Hindlimb muscle (tissue), 1 donor: Measurements from ENCODE around the gene SEMA4G. TPM values are rescaled to one million over a fixed set of nuclear protein-coding genes. Genes with fewer than 3 reads are reported as not detected.
"Not testable (repeated sequence)": the region's sequence is repeated elsewhere in the genome, so short reads cannot be mapped to it uniquely, and the experiment has no call there.

Experiments used
- DNase-seq: peaks from one replicate; pipeline ENCODE4 v3.0.0-alpha.2; 2013
- polyA plus RNA-seq: library from polyadenylated mRNA; unstranded; fragments of 120-200 nt; gene quantifications from one replicate; pipeline ENCODE4 v1.2.1, GENCODE V29; 2013; ENCODE audit not compliant: insufficient read length

SEMA4G gene
- polyA plus RNA-seq, 1 donor: 7.3 TPM

DNA sequence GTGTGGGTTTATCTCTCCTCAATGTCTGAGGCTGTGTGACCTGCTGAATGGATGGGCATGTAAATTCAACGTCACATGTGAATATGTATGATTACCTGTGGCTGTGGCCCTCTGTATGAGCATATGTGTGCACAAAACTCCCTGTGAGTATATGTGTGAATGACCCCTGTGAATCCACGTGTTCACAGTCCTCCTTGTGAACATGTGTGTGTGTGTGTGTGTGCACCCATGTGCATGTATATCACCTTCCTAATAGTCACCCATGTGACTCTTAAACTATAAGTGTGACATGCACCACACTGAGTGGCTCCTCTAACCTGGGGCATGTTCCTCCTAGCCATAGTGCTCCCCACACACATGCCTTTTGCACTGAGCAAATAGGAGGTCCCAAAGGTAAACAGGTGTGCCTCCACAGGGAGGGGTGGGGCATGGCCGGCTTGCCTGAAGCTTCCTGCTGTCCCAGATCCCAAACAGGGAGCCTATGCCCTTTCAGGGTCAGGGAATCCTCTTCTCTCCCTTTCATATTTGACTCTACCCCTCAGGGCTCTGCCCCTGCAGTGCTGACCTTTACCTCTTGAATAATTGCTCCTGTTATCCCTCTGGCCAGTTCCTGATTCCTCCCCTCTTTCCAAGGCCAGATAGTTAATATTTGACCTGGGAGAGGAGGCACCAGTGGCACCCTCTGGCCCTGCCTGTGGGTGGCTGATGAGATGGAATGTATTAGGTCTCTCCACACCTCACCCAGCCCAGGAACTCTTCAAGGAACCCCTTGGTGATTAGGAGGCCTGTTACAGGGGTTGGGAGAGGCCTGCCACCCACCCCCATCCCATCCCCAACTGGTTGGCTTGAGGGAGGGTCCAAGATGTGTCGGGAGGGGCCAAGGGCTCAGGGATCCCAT, 1.9 kb downstream of the SEMA4G start:
- DNase-seq: no peak

DNA sequence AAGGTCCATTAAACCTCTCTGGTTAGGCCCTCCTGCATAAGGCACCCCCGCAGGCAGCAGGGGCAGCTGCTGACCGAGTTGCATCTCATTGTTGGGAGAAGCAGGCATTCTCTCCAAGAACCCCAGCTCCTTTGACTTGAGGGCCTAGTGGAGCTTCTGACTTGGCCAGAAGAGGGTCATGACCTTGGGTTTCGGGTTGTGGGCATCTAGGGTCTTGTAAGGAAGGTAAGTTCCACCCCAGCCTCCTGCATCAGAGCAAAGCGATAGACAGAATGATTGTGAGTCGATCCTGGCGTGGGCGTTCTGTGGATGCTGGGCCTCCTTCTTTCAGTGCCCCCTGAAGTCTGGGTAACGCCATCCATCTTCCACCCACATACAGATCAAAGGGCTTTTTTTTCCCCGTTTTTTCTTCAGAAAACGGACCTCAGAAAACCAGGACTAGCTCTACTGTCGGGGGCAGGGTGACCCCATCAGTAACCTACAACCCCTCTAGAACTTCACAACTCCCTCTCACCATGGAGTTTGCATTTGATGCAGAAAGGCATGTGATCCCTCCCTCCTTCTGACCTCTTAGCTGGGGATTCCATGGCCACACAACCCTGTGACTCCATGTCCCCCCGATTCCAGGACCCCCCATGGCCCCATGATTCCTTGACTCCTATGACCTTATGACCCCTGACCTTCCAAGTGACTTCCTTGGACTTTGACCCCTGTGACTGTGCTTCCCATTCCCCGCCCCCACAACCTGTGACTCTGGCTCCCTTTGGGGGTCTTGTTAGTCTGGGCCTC, 3.0 kb downstream of the SEMA4G start:
- no peak for DNase-seq

DNA sequence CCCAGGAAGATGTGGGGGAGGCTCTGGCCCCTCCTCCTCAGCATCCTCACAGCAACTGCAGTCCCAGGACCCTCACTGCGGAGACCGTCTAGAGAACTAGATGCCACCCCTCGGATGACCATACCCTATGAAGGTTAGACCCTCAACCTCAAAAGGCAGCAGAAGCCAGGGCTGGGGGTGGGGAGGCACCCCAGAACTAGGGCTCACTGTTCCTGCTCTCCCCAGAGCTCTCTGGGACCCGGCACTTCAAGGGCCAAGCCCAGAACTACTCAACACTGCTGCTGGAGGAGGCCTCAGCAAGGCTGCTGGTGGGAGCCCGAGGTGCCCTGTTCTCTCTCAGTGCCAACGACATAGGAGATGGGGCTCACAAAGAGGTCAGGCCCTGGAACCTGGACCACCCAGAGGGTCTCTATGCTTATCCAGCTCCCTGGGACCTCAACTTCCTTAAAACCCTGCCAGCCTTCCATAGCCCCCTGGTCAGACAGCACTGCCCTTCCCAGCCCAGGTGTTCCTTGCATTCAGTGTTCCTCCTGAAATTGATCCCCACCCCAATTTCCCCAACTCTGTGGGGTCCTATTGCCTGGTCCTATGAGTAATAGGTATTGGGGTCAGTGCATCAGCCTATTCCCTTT, 3.7 kb downstream of the SEMA4G start:
- no peak for DNase-seq

DNA sequence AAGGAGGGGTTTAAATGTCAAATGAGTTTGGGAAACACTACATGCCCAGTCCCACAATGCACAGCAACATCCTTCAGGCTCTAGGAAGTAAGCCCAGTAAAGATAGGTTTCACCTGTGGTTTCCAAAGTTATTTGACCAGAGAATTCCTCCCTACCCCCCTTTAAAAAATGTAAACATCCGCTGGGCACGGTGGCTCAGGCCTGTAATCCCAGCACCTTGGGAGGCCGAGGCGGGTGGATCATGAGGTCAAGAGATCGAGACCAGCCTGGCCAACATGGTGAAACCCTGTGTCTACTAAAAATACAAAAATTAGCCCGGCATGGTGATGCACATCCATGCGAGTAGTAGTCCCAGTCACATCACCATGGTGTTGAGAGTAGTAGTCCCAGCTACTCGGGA, 6.1 kb downstream of the SEMA4G start:
- DNase-seq: not testable (repeated sequence)

DNA sequence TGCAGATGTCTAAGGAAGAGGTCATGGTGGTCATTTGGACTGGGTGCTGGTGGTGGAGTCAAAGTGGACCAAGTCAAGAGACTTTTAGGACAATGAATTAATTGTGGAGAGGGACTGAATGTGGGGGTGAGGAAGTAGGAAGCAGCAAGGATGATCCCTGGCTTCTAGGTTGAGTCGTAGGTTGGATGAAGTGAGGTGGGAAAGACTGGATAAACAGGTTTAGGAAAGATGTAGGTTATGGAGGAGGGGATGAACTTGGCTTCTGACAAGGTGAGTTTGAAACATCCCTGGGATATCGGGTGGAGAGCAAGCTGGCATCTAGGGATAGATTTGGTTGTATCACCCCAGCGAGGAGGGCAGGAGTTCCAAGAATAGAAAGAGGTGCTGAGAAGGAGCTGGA, 7.6 kb downstream of the SEMA4G start:
- no peak for DNase-seq

DNA sequence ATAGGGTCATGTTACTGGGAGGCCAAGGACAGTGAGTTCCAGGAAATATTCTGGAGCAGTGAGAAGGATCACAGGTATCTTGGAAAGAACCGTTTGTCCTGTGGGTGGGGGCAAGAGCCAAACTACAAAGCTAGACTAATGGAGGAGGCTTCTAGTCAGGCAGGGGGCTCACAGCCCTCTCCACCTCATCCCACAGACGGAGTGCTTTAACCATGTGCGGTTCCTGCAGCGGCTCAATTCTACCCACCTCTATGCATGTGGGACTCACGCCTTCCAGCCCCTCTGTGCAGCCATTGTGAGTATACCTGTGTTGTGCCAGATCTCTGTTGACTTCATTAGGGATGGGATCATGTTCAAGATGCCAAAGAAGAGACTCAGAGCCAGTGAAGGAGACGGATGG, 8.1 kb downstream of the SEMA4G start:
- DNase-seq: no peak

DNA sequence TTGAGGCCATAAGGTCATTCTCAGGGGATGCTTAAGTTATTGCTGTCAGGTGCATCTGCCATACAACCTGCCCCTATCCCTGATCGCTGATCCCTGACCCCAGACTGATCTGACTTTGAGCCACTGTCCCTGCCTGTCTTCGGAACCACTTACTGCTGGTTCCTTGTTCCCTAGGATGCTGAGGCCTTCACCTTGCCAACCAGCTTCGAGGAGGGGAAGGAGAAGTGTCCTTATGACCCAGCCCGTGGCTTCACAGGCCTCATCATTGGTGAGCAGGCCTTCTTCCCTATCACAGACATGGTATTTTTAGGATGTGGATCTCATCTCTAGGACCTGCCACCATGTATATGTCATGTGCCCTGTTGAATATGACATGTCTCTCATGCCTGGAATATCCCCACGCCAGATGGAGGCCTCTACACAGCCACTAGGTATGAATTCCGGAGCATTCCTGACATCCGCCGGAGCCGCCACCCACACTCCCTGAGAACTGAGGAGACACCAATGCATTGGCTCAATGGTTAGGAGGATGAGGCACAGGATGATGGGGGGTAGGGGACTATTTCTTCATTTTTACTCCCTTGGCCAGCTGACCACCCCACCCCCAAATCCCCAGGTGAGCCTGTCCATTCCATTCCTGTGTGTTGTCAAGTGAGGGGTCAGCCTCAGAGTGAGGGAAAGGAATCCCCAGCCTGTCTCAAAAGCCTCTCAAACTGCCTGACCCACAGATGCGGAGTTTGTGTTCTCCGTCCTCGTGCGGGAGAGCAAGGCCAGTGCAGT, 9.0 kb downstream of the SEMA4G start:
- DNase-seq: no peak

DNA sequence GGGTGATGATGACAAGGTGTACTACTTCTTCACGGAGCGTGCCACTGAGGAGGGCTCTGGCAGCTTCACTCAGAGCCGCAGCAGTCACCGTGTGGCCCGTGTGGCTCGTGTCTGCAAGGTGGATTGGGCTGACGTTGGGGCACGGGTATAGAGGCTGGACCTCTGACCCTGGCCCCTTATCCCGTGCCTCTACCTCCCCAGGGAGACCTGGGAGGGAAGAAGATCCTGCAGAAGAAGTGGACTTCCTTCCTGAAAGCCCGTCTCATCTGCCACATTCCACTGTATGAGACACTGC, 9.5 kb downstream of the SEMA4G start:
- DNase-seq: no peak

DNA sequence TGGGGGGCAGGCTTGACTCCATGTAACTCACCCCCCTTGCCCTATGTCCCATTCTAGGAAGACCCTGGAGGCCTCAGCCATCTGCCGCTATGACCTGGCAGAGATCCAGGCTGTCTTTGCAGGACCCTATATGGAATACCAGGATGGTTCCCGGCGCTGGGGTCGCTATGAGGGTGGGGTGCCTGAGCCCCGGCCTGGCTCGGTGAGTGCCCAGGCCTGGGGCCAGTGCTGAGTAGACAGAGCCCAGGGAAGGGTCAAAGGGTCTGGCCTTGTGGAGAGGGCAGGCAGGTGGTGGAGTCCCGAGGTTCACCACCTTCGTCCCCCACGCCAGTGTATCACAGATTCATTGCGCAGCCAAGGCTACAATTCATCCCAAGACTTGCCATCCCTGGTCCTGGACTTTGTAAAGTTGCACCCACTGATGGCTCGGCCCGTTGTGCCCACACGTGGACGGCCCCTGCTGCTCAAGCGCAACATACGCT, 10.5 kb downstream of the SEMA4G start:
- DNase-seq: no peak

DNA sequence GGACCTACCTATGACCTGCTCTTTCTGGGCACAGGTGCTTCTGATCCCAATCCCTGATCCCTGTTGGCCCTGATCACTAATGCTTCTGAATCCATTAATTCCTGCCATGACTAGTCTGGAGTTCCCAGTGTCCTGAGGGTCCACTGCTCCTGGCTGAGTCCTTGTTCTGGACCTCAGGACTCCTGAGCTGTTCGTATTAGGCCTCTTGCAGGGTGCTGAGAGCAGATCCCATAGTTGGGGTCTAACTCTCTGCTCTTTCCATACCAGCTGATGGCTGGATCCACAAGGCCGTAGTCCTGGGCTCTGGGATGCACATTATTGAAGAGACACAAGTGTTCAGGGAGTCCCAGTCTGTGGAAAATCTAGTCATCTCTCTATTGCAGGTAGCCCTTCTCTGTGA, 11.0 kb downstream of the SEMA4G start:
- DNase-seq: no peak

DNA sequence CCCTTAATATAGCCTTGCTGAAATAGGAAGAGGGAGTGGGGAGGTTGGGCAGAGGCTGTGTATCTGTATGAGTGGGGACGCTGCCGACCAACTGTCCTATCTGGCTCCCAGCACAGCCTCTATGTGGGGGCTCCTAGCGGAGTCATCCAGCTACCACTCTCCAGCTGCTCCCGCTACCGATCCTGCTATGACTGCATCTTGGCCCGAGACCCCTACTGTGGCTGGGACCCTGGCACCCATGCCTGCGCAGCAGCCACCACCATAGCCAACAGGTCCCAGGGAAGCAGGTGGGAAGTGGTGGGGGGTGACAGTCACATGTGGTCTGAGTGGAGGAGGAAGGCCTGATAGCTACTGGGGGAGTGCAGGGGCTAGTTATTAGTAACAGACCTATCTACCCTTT, 11.4 kb downstream of the SEMA4G start:
- DNase-seq: no peak

DNA sequence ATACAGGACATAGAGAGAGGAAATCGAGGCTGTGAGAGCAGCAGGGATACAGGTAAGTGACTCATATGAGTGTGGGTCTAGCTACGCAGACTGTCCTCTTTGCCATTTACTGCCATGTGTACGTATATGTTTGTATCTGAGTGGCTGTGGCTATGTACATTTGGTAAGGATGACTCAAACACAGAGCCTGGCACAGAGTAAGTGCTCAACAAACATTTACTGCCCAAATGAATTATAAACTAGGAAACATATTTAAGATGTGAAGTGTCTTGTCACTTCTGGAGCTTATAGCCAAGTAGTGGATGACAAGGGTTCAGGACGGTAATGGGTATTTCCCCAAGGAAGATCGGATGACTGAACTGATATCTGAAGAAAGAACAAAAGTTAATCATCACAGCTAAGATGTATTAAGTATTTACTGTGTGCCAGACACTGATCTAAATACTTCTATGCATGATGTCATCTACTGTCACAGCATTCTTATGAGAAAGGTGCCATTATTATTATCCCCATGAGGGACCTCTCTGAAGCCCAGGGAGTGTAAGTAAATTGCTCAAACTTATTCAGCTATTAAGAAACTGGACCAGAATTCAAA, 12.0 kb downstream of the SEMA4G start:
- DNase-seq: no peak

DNA sequence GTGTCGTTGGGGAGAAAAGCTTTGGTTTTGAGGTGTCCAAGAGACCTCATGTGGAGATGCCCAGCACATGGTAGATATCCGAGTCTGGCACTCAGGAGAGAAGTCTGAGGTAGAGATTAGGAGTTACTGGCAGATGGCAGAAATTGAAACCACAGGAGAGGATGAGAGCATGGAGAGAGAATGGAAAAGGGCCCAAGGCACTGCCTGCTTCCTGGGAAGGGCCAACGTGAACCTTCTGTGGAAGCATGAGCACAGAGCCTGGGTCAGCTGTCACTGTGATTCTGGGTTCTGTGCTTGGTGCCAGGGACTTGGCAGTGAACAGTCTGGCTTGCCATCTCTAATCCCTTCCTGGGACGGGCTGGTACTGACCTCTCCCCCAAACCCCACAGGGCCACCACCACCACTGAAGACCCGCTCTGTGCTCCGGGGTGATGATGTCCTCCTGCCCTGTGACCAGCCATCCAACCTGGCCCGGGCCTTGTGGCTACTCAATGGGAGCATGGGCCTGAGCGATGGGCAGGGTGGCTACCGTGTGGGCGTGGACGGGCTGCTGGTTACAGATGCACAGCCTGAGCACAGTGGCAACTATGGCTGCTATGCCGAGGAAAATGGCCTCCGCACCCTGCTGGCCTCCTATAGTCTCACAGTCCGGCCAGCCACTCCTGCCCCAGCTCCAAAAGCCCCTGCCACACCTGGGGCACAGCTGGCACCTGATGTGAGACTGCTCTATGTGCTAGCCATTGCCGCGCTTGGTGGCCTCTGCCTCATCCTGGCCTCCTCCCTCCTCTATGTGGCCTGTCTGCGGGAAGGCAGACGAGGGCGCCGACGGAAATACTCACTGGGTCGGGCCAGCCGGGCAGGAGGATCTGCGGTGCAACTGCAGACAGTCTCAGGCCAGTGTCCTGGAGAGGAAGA, 13.9 kb downstream of the SEMA4G start:
- no peak for DNase-seq

DNA sequence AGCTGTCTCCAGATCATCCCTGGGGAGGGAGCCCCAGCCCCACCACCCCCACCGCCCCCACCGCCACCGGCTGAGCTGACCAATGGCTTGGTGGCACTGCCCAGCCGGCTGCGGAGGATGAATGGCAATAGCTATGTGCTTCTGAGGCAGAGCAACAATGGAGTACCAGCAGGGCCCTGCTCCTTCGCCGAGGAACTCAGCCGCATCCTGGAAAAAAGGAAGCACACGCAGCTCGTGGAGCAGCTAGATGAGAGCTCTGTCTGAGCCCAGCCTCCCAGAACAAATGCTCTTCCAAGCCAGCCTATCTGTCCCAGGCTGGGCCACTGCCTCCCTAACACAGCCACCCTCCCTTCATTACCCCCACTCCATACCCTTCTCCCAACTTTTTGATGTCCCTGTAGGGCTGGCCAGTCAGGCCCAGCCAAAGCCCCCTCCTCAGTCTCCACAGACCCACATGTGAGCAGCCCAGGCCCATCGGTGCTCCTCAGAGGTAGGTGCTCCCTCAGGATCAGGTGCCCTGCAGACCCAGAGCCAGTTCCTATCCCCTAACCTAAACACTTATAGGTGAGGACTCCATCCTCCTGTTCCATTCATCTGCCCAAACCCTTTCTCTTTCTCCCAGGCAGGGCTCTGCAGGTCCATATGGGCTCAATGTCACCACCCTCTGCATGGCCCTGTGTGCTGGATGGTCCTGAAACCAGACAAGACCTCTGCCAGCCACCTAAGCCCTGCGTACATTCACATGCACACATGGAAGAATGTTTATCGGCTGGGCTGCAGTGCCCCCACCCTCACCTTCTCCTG, 14.8 kb downstream of the SEMA4G start:
- DNase-seq: no peak

DNA sequence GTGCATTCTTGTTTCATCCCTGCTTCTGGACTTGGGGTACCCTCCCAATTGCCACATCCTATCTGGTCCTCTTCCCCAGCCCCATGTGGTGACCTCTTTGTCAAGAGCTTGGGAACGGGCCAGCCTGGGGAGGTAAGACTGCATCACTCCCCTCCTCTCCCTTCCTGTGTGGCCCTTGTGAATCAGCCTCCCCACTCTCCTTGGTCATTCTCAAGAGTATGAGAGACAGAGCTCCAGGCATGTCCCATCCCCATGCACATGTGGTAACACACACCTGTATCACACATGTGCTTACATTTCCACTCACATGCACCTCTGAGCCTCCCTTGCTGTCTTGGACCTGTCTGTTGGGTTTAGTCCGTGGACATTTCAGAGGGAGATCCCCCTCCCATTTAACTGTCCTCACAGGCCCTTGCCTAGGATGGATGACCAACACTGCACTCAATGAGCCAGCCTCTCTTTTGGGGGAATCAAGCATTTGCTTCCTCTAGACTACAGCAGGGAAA, 15.4 kb downstream of the SEMA4G start:
- DNase-seq: no peak

DNA sequence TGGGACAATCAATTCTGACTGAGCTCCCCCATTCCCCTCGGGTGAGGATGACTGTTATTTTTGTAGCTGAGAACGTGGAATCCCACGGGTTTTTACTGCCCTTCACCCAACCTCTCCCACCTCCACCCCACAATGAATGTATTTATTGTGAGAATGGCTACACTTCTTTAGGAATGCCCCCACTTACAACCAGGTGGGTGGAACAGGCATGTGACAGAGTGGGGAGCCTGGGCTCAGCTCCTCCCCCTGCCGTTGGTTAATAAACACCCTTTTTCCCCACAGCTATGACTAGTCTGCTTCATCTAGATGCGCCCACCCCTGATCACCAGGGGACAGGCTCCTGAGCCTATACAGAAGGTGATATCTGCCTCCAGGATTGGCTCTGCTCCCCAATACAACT, 16.0 kb downstream of the SEMA4G start:
- DNase-seq: no peak

DNA sequence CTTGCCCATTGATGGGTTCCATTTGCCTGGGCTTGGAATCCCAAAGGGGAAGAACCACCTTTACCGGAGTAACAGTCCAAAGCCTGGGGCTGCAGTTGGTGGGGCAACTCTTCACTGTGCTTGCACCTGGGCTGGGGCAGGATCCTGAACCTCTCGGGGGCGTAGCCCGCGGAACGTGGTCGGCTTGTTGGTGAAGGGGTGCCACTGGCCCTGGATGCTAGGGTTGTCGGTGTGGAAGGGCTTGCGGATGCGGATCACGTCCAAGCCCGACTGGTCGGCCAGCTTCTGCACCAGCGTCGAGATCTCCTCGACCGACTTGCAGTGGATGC, 17.3 kb downstream of the SEMA4G start:
- DNase-seq: no peak

DNA sequence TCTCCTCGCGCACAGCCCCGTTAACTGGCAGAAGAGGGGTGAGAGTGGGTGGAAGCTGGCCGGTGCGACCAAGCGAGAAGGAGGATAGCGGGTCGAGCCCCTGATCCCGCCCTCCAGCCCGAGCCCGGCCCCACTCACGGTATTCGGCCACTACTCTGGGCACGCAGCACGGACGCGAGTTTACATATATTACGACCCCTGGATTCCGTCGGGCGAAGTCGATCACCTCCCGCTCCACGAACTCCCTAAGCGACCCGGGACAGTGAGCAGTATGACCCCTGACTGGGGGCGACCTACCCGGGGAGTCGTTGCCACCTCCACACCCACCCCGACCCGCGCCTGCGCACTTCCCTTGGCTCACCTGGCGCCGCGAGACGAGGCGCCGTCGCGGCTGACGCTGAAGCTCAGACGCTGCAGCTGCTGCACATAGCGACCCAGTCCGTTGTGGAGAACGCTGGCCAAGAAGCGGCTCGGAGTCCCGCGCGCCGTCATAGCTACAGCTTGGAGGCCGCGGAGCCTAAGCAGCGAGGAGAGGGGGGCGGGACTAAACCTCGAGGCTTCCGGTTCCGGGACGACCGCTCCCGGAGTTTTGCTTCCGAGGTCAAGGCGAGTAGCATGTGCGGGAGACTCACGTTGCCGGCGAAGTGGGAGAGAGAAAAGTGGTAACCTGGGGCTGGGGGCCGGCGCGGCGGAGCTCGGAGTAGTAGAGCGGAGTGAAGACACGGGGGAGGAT, 17.8 kb downstream of the SEMA4G start, which contains the start of the genes MRPL43 and TWNK:
TSS of gene MRPL43 (minus strand) at position 546 of the 733 bp plus-strand sequence. CDS start at position 492, 54 bp downstream.
TSS of gene TWNK (plus strand) at position 592 of the 733 bp plus-strand sequence. CDS start 668 bp downstream, outside the sequence.
- peak; percentile 88 for DNase-seq

DNA sequence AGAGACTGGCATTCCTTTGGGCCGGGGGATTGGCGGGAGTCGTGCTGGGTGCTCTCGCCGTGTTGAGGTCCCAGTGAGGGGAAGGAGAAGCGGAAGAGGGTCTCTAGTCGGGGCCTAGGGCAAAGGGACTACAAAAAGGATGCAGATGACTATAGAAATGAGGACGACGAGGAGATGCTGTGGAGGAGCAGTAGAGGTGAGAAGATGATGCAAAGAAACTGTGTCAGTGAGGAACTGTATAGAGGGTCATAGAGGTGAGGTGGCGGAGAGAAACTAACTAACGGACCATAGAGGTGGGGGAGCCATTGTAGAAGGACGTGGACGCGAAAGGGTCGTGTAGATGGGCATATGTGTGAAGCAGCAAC, 18.4 kb downstream of the SEMA4G start:
- DNase-seq: no peak
